GM12873 (cell line): ENCODE results near the gene ZNF101.

ENCODE experiments used
- TF ChIP-seq, protein P1 (sequence below): IDR thresholded peaks from 2 replicates; pipeline ENCODE4 v1.5.1; 2012; ENCODE audit warnings: low read depth, mild to moderate bottlenecking, moderate library complexity, low read length, control low read depth; ENCODE audit not compliant: insufficient read depth; ENCODE audit errors: missing control alignments

The ZNF101 gene

DNA sequence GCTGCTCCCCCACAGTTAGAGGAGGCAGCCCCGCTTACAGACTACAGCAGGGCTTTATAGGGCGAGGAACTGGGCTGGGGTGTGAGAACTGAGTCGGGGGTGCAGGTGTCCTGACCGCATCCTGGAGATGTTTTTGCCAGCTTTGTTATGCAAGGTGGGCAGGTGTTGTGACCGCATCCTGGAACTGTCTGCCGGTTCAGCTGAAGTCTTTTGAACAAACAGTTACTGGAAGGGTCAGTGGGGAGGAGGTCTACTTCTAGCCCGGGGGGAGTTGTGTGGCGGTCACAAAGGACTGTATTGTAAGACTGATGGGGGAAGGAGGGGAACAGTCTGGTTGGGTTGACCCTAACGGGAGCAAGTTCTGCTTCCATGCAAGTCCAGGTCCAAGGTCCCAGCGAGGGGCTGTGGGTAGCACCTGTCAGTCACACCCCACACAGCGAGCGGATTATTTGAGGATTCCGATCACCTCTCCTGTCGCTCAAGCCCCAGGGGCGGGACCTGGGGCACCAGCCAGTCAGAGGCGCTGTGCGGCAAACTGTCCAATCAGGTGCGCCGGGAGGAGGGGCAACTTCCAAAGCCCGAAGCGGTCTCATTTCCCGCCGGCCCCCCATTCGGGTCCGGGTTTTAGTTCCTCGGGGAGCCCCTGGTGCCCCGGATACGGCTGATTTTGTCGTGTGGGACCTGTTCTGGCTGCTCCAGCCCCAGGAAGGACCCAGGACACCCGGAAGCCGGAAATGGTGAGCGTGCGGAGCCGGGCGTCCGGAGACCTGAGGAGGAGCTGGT, at the start of gene ZNF101:
Gene ZNF101 (plus strand): TSS at position 610 of the 783 bp plus-strand sequence. CDS start 125 bp downstream, at position 735.
- TF ChIP-seq, protein P1, sequence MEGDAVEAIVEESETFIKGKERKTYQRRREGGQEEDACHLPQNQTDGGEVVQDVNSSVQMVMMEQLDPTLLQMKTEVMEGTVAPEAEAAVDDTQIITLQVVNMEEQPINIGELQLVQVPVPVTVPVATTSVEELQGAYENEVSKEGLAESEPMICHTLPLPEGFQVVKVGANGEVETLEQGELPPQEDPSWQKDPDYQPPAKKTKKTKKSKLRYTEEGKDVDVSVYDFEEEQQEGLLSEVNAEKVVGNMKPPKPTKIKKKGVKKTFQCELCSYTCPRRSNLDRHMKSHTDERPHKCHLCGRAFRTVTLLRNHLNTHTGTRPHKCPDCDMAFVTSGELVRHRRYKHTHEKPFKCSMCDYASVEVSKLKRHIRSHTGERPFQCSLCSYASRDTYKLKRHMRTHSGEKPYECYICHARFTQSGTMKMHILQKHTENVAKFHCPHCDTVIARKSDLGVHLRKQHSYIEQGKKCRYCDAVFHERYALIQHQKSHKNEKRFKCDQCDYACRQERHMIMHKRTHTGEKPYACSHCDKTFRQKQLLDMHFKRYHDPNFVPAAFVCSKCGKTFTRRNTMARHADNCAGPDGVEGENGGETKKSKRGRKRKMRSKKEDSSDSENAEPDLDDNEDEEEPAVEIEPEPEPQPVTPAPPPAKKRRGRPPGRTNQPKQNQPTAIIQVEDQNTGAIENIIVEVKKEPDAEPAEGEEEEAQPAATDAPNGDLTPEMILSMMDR: no peak

DNA sequence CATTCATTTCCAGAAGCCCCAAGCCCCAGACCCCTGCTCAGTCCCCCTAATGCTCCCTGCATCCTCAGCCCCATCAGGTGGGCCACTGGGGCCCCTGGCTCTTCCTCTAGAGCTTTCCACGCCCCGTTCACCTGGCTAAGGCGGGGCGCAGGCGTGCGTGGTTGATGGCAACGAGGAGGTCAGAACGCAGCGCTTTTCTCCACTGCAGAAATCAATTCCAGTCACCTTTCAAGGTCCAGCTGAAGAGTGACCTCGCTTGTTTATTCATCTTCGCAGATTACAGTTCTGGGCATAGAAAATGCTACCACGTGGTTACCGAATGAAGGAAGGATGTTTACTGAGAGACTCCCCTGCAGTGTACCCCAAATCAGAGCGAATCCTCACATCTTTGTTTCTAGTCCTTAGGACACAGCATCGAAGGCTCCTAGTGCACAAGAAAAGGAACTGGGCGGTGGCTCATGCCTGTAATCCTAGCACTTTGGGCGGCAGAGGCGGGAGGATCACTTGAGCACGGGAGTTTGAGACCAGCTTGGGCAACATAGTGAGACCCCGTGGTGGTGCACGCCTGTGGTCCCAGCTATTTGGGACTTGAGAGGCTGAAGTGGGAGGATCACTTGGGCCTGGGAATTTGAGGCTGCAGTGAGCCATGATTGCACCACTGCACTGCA, 49.3 kb upstream of the ZNF101 start:
- TF ChIP-seq, protein P1: no peak

GRCh38 chr19:19619849-19620210, 48.8 kb upstream of the ZNF101 start:
- TF ChIP-seq, protein P1: no peak

DNA sequence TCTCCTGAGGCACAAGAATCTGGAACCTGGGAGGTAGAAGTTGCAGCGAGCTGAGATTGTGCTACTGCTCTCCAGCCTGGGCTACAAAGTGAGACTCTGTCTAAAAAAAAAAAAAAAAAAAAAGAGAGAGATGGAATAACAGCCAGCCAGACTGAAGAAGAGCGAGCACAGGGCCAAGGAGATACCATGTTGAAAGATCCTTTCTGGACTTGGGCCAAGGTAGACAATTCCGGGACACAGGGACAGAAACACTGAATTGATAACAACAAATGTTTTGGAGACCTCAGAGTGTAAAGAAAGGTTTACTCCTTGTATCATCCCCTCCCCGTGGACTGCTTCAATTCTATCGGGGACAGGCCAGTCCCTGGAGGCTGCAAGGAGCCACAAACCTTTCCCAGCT, 45.3 kb upstream of the ZNF101 start:
- TF ChIP-seq, protein P1: no peak

DNA sequence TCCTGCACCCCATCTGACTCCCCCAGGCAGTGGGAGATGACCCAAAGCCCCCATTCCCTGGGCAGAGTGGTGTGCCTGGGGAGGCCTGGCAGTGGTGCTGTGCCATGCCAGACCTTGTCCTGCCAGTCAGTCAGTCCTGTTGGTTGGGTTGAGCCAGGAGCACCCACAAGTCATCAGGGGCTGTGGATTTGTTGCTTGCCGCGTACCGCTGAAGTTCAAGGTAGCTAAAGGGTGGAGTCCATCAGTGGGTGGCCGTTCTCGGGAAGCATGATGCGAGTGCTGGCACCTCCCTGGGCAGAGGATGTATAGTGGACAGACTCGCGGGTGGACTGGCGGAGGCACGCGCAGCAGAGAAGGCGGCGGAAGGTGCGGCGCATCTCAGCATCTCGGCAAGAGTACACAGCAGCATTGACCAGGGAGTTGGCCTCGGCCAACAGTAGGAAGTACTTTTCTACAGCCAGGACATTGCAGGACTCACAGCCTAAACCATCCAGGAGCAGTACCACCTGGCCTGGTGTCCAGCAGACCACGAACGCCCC, 44.5 kb upstream of the ZNF101 start:
- TF ChIP-seq, protein P1: no peak

- TF ChIP-seq, protein P1: no peak
Measured at GRCh38 chr19:19626516-19627472, 41.8 kb upstream of the ZNF101 start.
